Smooth muscle cell (in vitro differentiated cells): Measurements from ENCODE around the gene COL13A1. TPM values are rescaled to one million over a fixed set of nuclear protein-coding genes. Genes with fewer than 3 reads are reported as not detected.

Experiments used
- DNase-seq: peaks from one replicate; lab custom pipeline; 2025; ENCODE audit not compliant: unreplicated experiment; lab: John Stamatoyannopoulos, UW
- H2AFZ ChIP-seq: fragments of 200-600 bp; sonication (generic); 2 replicates; pipeline ENCODE4 v1.6.0; 2016; ENCODE audit warnings: antibody characterized with exemption, low read depth, mild to moderate bottlenecking
- H3F3A ChIP-seq: fragments of 200-600 bp; sonication (generic); 2 replicates; pipeline ENCODE4 v1.6.0; 2017; ENCODE audit warnings: antibody characterized with exemption, low read depth
- H3K27ac ChIP-seq: fragments of 200-600 bp; sonication (generic); 2 replicates; pipeline ENCODE4 v1.5.1; 2016; ENCODE audit warnings: low read depth, mild to moderate bottlenecking
- H3K27me3 ChIP-seq: fragments of 200-600 bp; sonication (generic); 2 replicates; pipeline ENCODE4 v1.6.1; 2016; ENCODE audit warnings: low read depth, mild to moderate bottlenecking
- H3K36me3 ChIP-seq: fragments of 200-600 bp; sonication (generic); 2 replicates; pipeline ENCODE4 v1.5.1; 2016; ENCODE audit warnings: low read depth
- H3K4me1 ChIP-seq: fragments of 200-600 bp; sonication (generic); 2 replicates; pipeline ENCODE4 v1.5.1; 2016; ENCODE audit warnings: low read depth
- H3K4me2 ChIP-seq: fragments of 200-600 bp; sonication (generic); 2 replicates; pipeline ENCODE4 v1.6.0; 2016; ENCODE audit warnings: mild to moderate bottlenecking
- H3K4me3 ChIP-seq: fragments of 200-600 bp; sonication (generic); 2 replicates; pipeline ENCODE4 v1.5.1; 2016; ENCODE audit warnings: mild to moderate bottlenecking
- H3K79me2 ChIP-seq: fragments of 200-600 bp; sonication (generic); 2 replicates; pipeline ENCODE4 v1.6.0; 2016; ENCODE audit warnings: low read depth, mild to moderate bottlenecking
- H3K9ac ChIP-seq: fragments of 200-600 bp; sonication (generic); 2 replicates; pipeline ENCODE4 v1.6.0; 2016; ENCODE audit warnings: low read depth
- H3K9me3 ChIP-seq: fragments of 200-600 bp; sonication (generic); replicated peaks from 2 replicates; pipeline ENCODE4 v1.5.1; 2016; ENCODE audit warnings: low read depth
- H4K20me1 ChIP-seq: fragments of 200-600 bp; sonication (generic); 2 replicates; pipeline ENCODE4 v1.6.0; 2016; ENCODE audit warnings: low read depth
- WGBS: methylation state at CpG from one replicate; pipeline ENCODE4 v1.1.7; 2016; ENCODE audit warnings: low lambda C conversion rate; 5-methylcytosine and 5-hydroxymethylcytosine counted together
- polyA plus RNA-seq: library from polyadenylated mRNA; unstranded; fragments of >200 nt; fragmentation: Nextera tagmentation; extraction: Ambion mirVana; gene quantifications from 2 replicates; pipeline ENCODE4 v1.2.1, GENCODE V29; 2016
- total RNA-seq: library from RNA; depleted of rRNA; stranded (reverse); fragments of >200 nt; gene quantifications from 2 replicates; pipeline ENCODE4 v1.2.3, GENCODE V29; 2014
- TF ChIP-seq, protein P1 (sequence below): fragments of 200-600 bp; sonication (generic); IDR thresholded peaks from 2 replicates; pipeline ENCODE4 v1.5.1; 2017; ENCODE audit warnings: borderline replicate concordance, mild to moderate bottlenecking, antibody characterized with exemption; ENCODE audit not compliant: insufficient read depth, poor library complexity, severe bottlenecking

COL13A1 gene
- total RNA-seq (4.9 and 6.1 TPM in 2 replicates), polyA plus RNA-seq (11.6 and 15.0 TPM in 2 replicates)

DNA sequence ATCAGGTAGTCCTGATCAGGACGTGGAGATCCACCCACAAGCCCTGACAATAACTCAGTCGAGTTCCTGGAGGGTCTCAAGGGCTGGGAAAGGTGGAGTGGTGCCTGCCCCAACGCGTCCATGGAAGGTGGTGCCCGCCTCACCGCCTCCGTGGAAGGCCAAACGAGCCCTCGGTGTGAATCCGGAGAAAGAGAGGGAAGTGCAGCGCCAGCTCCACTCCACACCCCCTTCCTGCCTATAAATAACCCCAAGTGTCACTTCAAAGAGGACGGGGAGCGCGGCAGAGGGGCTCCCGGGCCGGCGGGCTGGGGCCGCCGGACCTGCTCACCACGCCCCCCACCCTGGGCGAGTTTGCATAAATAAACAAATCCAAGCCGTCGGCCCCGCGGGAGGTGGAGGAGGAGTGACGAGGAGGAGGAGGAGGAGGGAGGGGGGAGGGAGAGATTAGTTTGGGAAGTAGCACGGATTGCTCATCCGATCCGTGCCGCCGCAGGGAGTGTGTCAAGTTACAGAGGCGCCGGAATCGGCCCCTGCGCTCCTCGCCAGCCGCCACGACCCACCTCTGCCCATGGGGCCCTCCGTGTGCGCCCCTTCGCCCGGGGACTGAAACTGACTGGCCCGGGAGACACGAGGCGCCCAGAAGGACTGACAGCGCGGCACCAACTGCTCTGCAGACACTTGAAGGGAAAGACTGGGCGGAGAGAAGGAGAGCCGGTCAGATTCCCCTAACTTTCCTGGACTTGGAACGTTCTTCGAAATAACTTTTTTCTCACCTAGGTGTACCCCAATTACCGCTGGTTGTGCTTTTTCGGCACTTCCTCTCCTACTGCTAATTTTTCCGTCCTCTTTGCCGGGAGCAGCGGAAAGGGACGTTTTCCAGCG lies at the start of gene COL13A1:
Gene COL13A1 (plus strand): TSS at position 473 of the 882 bp plus-strand sequence. CDS start 518 bp downstream, outside the sequence.
- Histone ChIP-seq H3K79me2 (no peaks in the 10 kb centered on the region), H3K9ac (peak within 1 kb of the TSS; percentile 11), H3K4me1 (peaks cover 9% of the 10 kb centered on the region), H3K36me3 (no peaks in the 10 kb centered on the region), H3K9me3 (no peaks in the 10 kb centered on the region), H3F3A (no peaks in the 10 kb centered on the region), H4K20me1 (no peaks in the 10 kb centered on the region), H2AFZ (peak within 1 kb of the TSS; percentile 93), H3K4me2 (peak within 1 kb of the TSS; percentile 99), H3K27me3 (peaks cover 11% of the 10 kb centered on the region), H3K4me3 (peak within 1 kb of the TSS; percentile 68), H3K27ac (no peak within 1 kb of the TSS)
- DNase-seq: peak; percentile 26
- WGBS: under 1% methylated on average over 42 of the region's 58 CpGs
- TF ChIP-seq, protein P1, sequence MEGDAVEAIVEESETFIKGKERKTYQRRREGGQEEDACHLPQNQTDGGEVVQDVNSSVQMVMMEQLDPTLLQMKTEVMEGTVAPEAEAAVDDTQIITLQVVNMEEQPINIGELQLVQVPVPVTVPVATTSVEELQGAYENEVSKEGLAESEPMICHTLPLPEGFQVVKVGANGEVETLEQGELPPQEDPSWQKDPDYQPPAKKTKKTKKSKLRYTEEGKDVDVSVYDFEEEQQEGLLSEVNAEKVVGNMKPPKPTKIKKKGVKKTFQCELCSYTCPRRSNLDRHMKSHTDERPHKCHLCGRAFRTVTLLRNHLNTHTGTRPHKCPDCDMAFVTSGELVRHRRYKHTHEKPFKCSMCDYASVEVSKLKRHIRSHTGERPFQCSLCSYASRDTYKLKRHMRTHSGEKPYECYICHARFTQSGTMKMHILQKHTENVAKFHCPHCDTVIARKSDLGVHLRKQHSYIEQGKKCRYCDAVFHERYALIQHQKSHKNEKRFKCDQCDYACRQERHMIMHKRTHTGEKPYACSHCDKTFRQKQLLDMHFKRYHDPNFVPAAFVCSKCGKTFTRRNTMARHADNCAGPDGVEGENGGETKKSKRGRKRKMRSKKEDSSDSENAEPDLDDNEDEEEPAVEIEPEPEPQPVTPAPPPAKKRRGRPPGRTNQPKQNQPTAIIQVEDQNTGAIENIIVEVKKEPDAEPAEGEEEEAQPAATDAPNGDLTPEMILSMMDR: no peak

GRCh38 chr10:69752479-69752878 lies 49.2 kb upstream of the COL13A1 start:
- WGBS: 73% methylated on average over 7 of the region's 7 CpGs
- no peaks in the 10 kb centered on the region for H3K79me2 ChIP-seq
- H3K36me3 ChIP-seq: no peaks in the 10 kb centered on the region
- peaks cover 4% of the 10 kb centered on the region for H3K4me1 ChIP-seq
- no peak overlapping the region for H3K4me3 ChIP-seq
- no peak overlapping the region for H3K4me2 ChIP-seq
- TF ChIP-seq, protein P1: no peak
- DNase-seq: no peak
- no peak overlapping the region for H2AFZ ChIP-seq
- H4K20me1 ChIP-seq: no peaks in the 10 kb centered on the region
- H3K27me3 ChIP-seq: no peaks in the 10 kb centered on the region
- peaks cover 10% of the 10 kb centered on the region for H3F3A ChIP-seq
- no peak overlapping the region for H3K27ac ChIP-seq
- no peaks in the 10 kb centered on the region for H3K9me3 ChIP-seq
- H3K9ac ChIP-seq: no peak overlapping the region

DNA sequence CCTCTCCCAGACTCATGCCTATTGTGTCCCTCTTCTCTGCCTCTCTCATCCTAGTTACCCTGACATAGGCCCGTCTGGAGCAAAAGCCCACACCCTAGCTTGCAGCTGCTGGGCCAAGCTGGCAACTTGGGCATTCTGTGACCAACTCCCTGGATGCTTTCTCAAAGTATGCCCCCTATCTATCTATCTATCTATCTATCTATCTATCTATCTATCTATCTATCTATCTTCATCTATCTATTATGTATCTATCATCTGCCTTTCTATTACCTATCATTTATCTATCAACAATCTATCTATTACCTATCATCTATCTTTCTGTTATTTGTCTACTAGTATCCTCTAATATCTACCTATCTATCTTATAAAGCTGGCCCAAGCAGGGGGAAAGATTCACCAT lies 45.4 kb upstream of the COL13A1 start:
- H3K9me3 ChIP-seq: no peaks in the 10 kb centered on the region
- TF ChIP-seq, protein P1: no peak

More for the DNA sequence above, 45.4 kb upstream of the COL13A1 start:
- Histone ChIP-seq H3K4me3 (no peak overlapping the region), H3K27ac (no peak overlapping the region), H3K4me2 (no peak overlapping the region), H3F3A (peaks cover 17% of the 10 kb centered on the region), H3K79me2 (no peaks in the 10 kb centered on the region), H2AFZ (no peak overlapping the region), H3K9ac (no peak overlapping the region), H3K27me3 (no peaks in the 10 kb centered on the region), H3K36me3 (no peaks in the 10 kb centered on the region), H4K20me1 (no peaks in the 10 kb centered on the region), H3K4me1 (peaks cover 6% of the 10 kb centered on the region)
- no peak for DNase-seq
- 100% methylated on average over 1 of the region's 1 CpG for WGBS
